OCI-LY7 (cell line): Measurements from ENCODE around the gene MUSK. TPM values are rescaled to one million over a fixed set of nuclear protein-coding genes. Genes with fewer than 3 reads are reported as not detected.

Source experiments
- BruUV-seq: library from RNA; stranded (reverse); fragments of 400-500 nt; replicated peaks from 2 replicates; lab custom pipeline; 2021; lab: Mats Ljungman, UMichigan
- CTCF ChIA-PET: fragments of 300-600 bp; sonication (Branson Sonifier 250); formaldehyde crosslinking; loops from one replicate; lab custom pipeline; 2022; ENCODE audit warnings: antibody characterized with exemption; ENCODE audit not compliant: unreplicated experiment; lab: Charles Lee
- POLR2A ChIA-PET: fragments of 300-600 bp; sonication (Branson Sonifier 250); formaldehyde crosslinking; loops from one replicate; lab custom pipeline; 2022; ENCODE audit warnings: antibody characterized with exemption; lab: Charles Lee
- DNase-seq: peaks from one replicate; pipeline ENCODE4 v3.0.0-alpha.2; 2015; ENCODE audit warnings: low spot score
- H2AFZ ChIP-seq: fragments of 200-600 bp; sonication (generic), shearing (Covaris generic); 2 replicates; pipeline ENCODE4 v1.6.1; 2014; ENCODE audit warnings: mild to moderate bottlenecking, antibody characterized with exemption, low read length, moderate library complexity
- H3K27ac ChIP-seq: fragments of 200-600 bp; sonication (generic); 2 replicates; pipeline ENCODE4 v1.5.1; 2014; ENCODE audit warnings: mixed run types, low read depth, mild to moderate bottlenecking, moderate library complexity, low read length, inconsistent platforms; ENCODE audit not compliant: poor library complexity, severe bottlenecking
- H3K36me3 ChIP-seq: fragments of 200-600 bp; sonication (generic); 2 replicates; pipeline ENCODE4 v1.6.1; 2014; ENCODE audit warnings: mild to moderate bottlenecking, antibody characterized with exemption, low read length, moderate library complexity, mixed read lengths; ENCODE audit not compliant: insufficient read depth
- H3K4me1 ChIP-seq: fragments of 200-600 bp; sonication (generic); 2 replicates; pipeline ENCODE4 v1.5.1; 2014; ENCODE audit warnings: mild to moderate bottlenecking, low read length; ENCODE audit not compliant: insufficient read depth, poor library complexity, severe bottlenecking
- H3K4me2 ChIP-seq: fragments of 200-600 bp; sonication (generic); 2 replicates; pipeline ENCODE4 v1.6.1; 2014; ENCODE audit warnings: mild to moderate bottlenecking, low read length
- H3K4me3 ChIP-seq: fragments of 200-600 bp; sonication (generic); 2 replicates; pipeline ENCODE4 v1.5.1; 2014; ENCODE audit warnings: mild to moderate bottlenecking, low read depth, low read length; ENCODE audit not compliant: poor library complexity, severe bottlenecking
- H3K79me2 ChIP-seq: fragments of 200-600 bp; sonication (generic); 2 replicates; pipeline ENCODE4 v1.6.1; 2016; ENCODE audit warnings: low read depth, mild to moderate bottlenecking, low read length, moderate library complexity, mixed read lengths; ENCODE audit not compliant: insufficient read depth
- H3K9me2 ChIP-seq: fragments of 200-600 bp; sonication (generic); 2 replicates; pipeline ENCODE4 v1.6.1; 2016; ENCODE audit warnings: mild to moderate bottlenecking, low read length, mixed read lengths; ENCODE audit not compliant: insufficient read depth
- H3K9me3 ChIP-seq: fragments of 200-600 bp; sonication (generic); 2 replicates; pipeline ENCODE4 v1.6.1; 2014; ENCODE audit warnings: mild to moderate bottlenecking, mixed run types, low read length, mixed read lengths
- H4K20me1 ChIP-seq: fragments of 200-600 bp; sonication (generic); 2 replicates; pipeline ENCODE4 v1.6.1; 2014; ENCODE audit warnings: mild to moderate bottlenecking, antibody characterized with exemption, low read length, moderate library complexity, mixed read lengths; ENCODE audit not compliant: insufficient read depth
- EZH2phosphoT487 ChIP-seq: fragments of 200-600 bp; sonication (generic); IDR thresholded peaks from 2 replicates; pipeline ENCODE4 v1.6.1; 2018; ENCODE audit warnings: low read depth, borderline replicate concordance, mild to moderate bottlenecking, mixed run types, antibody characterized with exemption, low read length, moderate library complexity, mixed read lengths
- intact Hi-C: fragments of 100-400 bp; cut with micrococcal nuclease; formaldehyde crosslinking; loops from one replicate; pipeline ENCODE4 v1.10.0; 2022; ENCODE audit not compliant: unreplicated experiment
- total RNA-seq, 2 experiments: library from RNA; depleted of rRNA in 1 of 2; stranded (reverse); fragments of >200 nt in 1 of 2; shearing (Covaris generic) in 1 of 2; gene quantifications; 2 replicates each; pipeline ENCODE4 v1.2.3, GENCODE V29; 2014 to 2022
- TF ChIP-seq, protein P1 (sequence below): fragments of 200-600 bp; sonication (generic); conservative IDR thresholded peaks from 2 replicates; pipeline ENCODE4 v1.5.1; 2014; ENCODE audit warnings: mild to moderate bottlenecking, antibody characterized with exemption, low read length, moderate library complexity, mixed read lengths

The MUSK gene
- total RNA-seq, 2 experiments from 2014 or later, result not detected

DNA sequence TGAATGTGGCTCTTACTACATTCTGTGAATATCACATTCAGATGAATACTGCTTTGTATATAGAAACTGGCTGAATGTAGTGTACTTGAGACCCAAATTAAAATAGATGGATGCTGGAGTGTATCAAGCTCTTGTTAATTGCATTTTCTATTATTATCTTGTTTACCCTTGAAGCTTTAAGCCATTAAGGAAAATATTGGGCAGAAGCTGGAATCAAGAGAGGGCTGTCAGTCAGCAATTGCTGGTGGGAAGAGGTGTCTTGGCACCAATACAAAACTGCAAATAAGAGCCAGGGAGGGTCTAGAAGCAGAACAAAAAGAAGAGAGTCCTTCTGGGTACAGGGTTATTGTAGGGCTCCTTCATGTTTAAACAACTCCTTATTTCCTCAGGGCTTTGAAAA is 38.8 kb downstream of the MUSK start:
- POLR2A ChIA-PET, result no interaction called here
- no peak overlapping the region for H3K4me2 ChIP-seq
- no peak overlapping the region for H3K27ac ChIP-seq
- no peaks in the 10 kb centered on the region for H4K20me1 ChIP-seq
- H3K9me3 ChIP-seq, result no peaks in the 10 kb centered on the region
- no TSS peak for BruUV-seq
- CTCF ChIA-PET, result no interaction called here
- TF ChIP-seq, protein P1, sequence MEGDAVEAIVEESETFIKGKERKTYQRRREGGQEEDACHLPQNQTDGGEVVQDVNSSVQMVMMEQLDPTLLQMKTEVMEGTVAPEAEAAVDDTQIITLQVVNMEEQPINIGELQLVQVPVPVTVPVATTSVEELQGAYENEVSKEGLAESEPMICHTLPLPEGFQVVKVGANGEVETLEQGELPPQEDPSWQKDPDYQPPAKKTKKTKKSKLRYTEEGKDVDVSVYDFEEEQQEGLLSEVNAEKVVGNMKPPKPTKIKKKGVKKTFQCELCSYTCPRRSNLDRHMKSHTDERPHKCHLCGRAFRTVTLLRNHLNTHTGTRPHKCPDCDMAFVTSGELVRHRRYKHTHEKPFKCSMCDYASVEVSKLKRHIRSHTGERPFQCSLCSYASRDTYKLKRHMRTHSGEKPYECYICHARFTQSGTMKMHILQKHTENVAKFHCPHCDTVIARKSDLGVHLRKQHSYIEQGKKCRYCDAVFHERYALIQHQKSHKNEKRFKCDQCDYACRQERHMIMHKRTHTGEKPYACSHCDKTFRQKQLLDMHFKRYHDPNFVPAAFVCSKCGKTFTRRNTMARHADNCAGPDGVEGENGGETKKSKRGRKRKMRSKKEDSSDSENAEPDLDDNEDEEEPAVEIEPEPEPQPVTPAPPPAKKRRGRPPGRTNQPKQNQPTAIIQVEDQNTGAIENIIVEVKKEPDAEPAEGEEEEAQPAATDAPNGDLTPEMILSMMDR, result no peak
- no peak for TF ChIP-seq EZH2phosphoT487
- no peaks in the 10 kb centered on the region for H3K36me3 ChIP-seq
- no peaks in the 10 kb centered on the region for H3K9me2 ChIP-seq
- H3K4me3 ChIP-seq, result no peak overlapping the region
- no peak overlapping the region for H2AFZ ChIP-seq
- no peaks in the 10 kb centered on the region for H3K4me1 ChIP-seq
- DNase-seq, result no peak
- intact Hi-C loops, result no loop called here
- H3K79me2 ChIP-seq, result no peaks in the 10 kb centered on the region

DNA sequence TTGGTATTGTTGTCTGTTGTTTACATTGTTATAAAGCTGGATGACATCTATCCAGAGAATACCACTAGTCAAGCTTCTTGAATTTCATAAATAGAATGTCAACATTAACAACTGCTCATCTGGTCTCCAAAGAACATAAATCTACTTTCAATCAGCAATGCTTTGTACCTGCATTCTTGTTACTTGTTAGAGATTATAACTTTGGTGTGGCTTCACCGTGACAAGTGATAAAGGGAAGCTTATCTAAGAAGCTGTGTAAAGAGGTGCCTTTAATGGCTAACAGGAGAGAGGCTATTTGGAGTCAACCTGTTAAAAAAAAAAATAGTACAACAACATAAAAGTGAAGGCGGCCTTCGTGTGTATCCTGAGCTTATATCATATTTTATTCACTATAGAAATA is 41.8 kb downstream of the MUSK start:
- Histone ChIP-seq H3K27ac (no peak overlapping the region), H3K4me3 (no peak overlapping the region), H3K36me3 (no peaks in the 10 kb centered on the region), H3K9me2 (no peaks in the 10 kb centered on the region), H4K20me1 (no peaks in the 10 kb centered on the region), H3K79me2 (no peaks in the 10 kb centered on the region), H3K4me1 (no peaks in the 10 kb centered on the region), H3K4me2 (no peak overlapping the region), H2AFZ (no peak overlapping the region), H3K9me3 (no peaks in the 10 kb centered on the region)
- BruUV-seq, result no TSS peak
- TF ChIP-seq, protein P1, result no peak
- no peak for TF ChIP-seq EZH2phosphoT487
- CTCF ChIA-PET, result no interaction called here
- POLR2A ChIA-PET, result no interaction called here
- intact Hi-C loops, result no loop called here
- DNase-seq, result no peak

DNA sequence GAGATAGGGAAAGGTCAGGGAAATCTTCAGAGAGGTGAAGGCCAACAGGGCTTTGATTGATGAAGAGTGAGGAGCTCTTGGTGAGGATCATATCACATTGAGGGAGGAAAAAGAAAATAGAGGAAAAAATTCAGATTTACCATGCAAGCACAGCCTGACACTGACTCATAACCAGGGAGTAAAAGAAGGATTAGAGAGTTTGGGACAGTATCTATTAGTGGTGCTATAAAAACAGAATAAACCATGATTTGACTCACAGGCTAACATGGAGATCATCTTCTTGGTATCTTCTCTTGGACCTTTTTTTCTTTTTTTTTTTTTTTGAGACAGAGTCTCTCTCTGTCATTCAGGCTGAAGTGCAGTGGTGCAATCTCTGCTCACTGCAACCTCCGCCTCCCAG is 44.4 kb downstream of the MUSK start:
- H3K36me3 ChIP-seq, result no peaks in the 10 kb centered on the region
- H4K20me1 ChIP-seq, result no peaks in the 10 kb centered on the region
- TF ChIP-seq EZH2phosphoT487, result no peak
- TF ChIP-seq, protein P1, result no peak
- no TSS peak for BruUV-seq
- DNase-seq, result no peak
- intact Hi-C loops, result no loop called here
- no peak overlapping the region for H3K4me2 ChIP-seq
- H2AFZ ChIP-seq, result no peak overlapping the region
- no peaks in the 10 kb centered on the region for H3K9me3 ChIP-seq
- H3K4me1 ChIP-seq, result no peaks in the 10 kb centered on the region
- no peaks in the 10 kb centered on the region for H3K9me2 ChIP-seq
- ChIA-PET CTCF (no interaction called here), POLR2A (interaction anchor here (1.0 kb wide), 1 partner anchor 15 kb away, joined by 4 read pairs; no protein-coding TSS in a partner anchor)
- H3K27ac ChIP-seq, result no peak overlapping the region
- H3K79me2 ChIP-seq, result no peaks in the 10 kb centered on the region
- H3K4me3 ChIP-seq, result no peak overlapping the region
